Testis (tissue), 3 donors: ENCODE data around the gene RAB8A. TPM values are rescaled to one million over a fixed set of nuclear protein-coding genes. Genes with fewer than 3 reads are reported as not detected.

Source experiments
- DNase-seq: peaks from one replicate; pipeline ENCODE4 v3.0.0-alpha.2; 2019
- H3K27ac ChIP-seq, 2 donors: fragments of 200-600 bp; sonication (generic); one replicate each; pipeline ENCODE4 v1.5.1; 2019
- H3K27me3 ChIP-seq: fragments of 200-600 bp; sonication (generic); one replicate; pipeline ENCODE4 v1.5.1; 2019
- H3K36me3 ChIP-seq: fragments of 200-600 bp; sonication (generic); one replicate; pipeline ENCODE4 v1.5.1; 2017; ENCODE audit warnings: low read depth; ENCODE audit errors: missing control alignments
- H3K4me1 ChIP-seq: fragments of 200-600 bp; sonication (generic); one replicate; pipeline ENCODE4 v1.5.1; 2019
- H3K4me3 ChIP-seq, 2 donors: fragments of 200-600 bp; sonication (generic); one replicate each; pipeline ENCODE4 v1.5.1; 2017 to 2019
- H3K9me3 ChIP-seq: fragments of 200-600 bp; sonication (generic); one replicate; pipeline ENCODE4 v1.5.1; 2017
- CTCF ChIP-seq, 3 experiments: fragments of 450-650 bp in 2 of 3; fragments of 200-600 bp in 1 of 3; sonication (generic) in 1 of 3; IDR thresholded peaks; one replicate each; pipeline ENCODE4 v1.5.1; 2016 to 2019; ENCODE audit warnings: antibody characterized with exemption in 3 of 3, mild to moderate bottlenecking in 2 of 3, moderate library complexity in 1 of 3
- POLR2A ChIP-seq: fragments of 450-650 bp; IDR thresholded peaks from one replicate; pipeline ENCODE4 v1.6.1; 2017; ENCODE audit warnings: antibody characterized with exemption, mild to moderate bottlenecking, moderate library complexity
- WGBS, 2 donors: methylation state at CpG; one replicate each; pipeline ENCODE4 v1.1.5; 2018; 5-methylcytosine and 5-hydroxymethylcytosine counted together
- intact Hi-C: fragments of 100-400 bp; cut with DNase I; formaldehyde crosslinking; loops from one replicate; pipeline ENCODE4 v1.15.1; 2023; ENCODE audit warnings: low total_unique reads
- polyA plus RNA-seq: library from polyadenylated mRNA; stranded (reverse); fragments of 350-450 nt; fragmentation: Illumina TruSeq; extraction: RNeasy Lipid Tissue Mini Kit (QIAGEN cat#74804); gene quantifications from one replicate; pipeline ENCODE4 v1.2.3, GENCODE V29; 2014; ENCODE audit warnings: low read depth, low replicate concordance; ENCODE audit not compliant: insufficient read depth
- total RNA-seq, 2 donors: library from RNA; depleted of rRNA; stranded (reverse); fragments of >200 nt; gene quantifications; one replicate each; pipeline ENCODE4 v1.2.3, GENCODE V29; 2016

The RAB8A gene
- total and polyA plus RNA-seq, 3 donors from 2014 or later: 45.9 to 69.0 (median 63.3) TPM

GRCh38 chr19:16161840-16162239 is 50.2 kb downstream of the RAB8A start:
- Histone ChIP-seq H3K27me3 (no peaks in the 10 kb centered on the region), H3K4me3 (no peak overlapping the region), H3K4me1 (no peaks in the 10 kb centered on the region), H3K9me3 (no peaks in the 10 kb centered on the region), H3K36me3 (no peaks in the 10 kb centered on the region), H3K27ac (no peak overlapping the region)
- DNase-seq: no peak
- intact Hi-C loops: no loop called here
- no peak for TF ChIP-seq POLR2A
- no peak for TF ChIP-seq CTCF (IDR thresholded peaks at IDR 0.05)
- 53 to 93% methylated on average over 3 of the region's 3 CpGs for WGBS, 2 donors

GRCh38 chr19:16164222-16164890 is 52.7 kb downstream of the RAB8A start:
- DNase-seq: no peak

GRCh38 chr19:16166417-16166816 is 54.7 kb downstream of the RAB8A start:
- no peak overlapping the region for H3K4me3 ChIP-seq
- H3K4me1 ChIP-seq: no peaks in the 10 kb centered on the region
- H3K27ac ChIP-seq: no peak overlapping the region
- DNase-seq: no peak
- H3K27me3 ChIP-seq: no peaks in the 10 kb centered on the region
- intact Hi-C loops: no loop called here
- H3K36me3 ChIP-seq: no peaks in the 10 kb centered on the region
- no peaks in the 10 kb centered on the region for H3K9me3 ChIP-seq
- no peak for TF ChIP-seq CTCF (IDR thresholded peaks at IDR 0.05)
- TF ChIP-seq POLR2A: no peak
- whole genome bisulfite sequencing, 2 donors: 100% methylated on average over 1 of the region's 1 CpG

More at GRCh38 chr19:16164222-16164890, 52.7 kb downstream of the RAB8A start:
- WGBS, 2 donors: 89 to 90% methylated on average over 13 of the region's 13 CpGs
- no peaks in the 10 kb centered on the region for H3K9me3 ChIP-seq
- H3K36me3 ChIP-seq: no peaks in the 10 kb centered on the region
- intact Hi-C loops: no loop called here
- H3K27ac ChIP-seq: no peak overlapping the region
- H3K27me3 ChIP-seq: no peaks in the 10 kb centered on the region
- TF ChIP-seq POLR2A (no peak), CTCF (IDR thresholded peaks at IDR 0.05) (no peak)
- H3K4me3 ChIP-seq: no peak overlapping the region
- H3K4me1 ChIP-seq: no peaks in the 10 kb centered on the region

GRCh38 chr19:16167055-16167454 is 55.4 kb downstream of the RAB8A start:
- no peaks in the 10 kb centered on the region for H3K4me1 ChIP-seq
- no peak for DNase-seq
- H3K27ac ChIP-seq: no peak overlapping the region
- no peaks in the 10 kb centered on the region for H3K9me3 ChIP-seq
- TF ChIP-seq POLR2A: no peak
- TF ChIP-seq CTCF (IDR thresholded peaks at IDR 0.05): no peak
- H3K27me3 ChIP-seq: no peaks in the 10 kb centered on the region
- no peaks in the 10 kb centered on the region for H3K36me3 ChIP-seq
- 92 to 95% methylated on average over 5 of the region's 5 CpGs for WGBS, 2 donors
- no peak overlapping the region for H3K4me3 ChIP-seq
- intact Hi-C loops: no loop called here

GRCh38 chr19:16168465-16169081 is 56.9 kb downstream of the RAB8A start:
- no peaks in the 10 kb centered on the region for H3K36me3 ChIP-seq
- no peaks in the 10 kb centered on the region for H3K9me3 ChIP-seq
- no peaks in the 10 kb centered on the region for H3K4me1 ChIP-seq
- H3K4me3 ChIP-seq: no peak overlapping the region
- H3K27me3 ChIP-seq: no peaks in the 10 kb centered on the region
- intact Hi-C loops: no loop called here
- H3K27ac ChIP-seq: no peak overlapping the region
- 57 to 65% methylated on average over 2 of the region's 2 CpGs for WGBS, 2 donors
- TF ChIP-seq CTCF (IDR thresholded peaks at IDR 0.05): no peak
- no peak for TF ChIP-seq POLR2A
- DNase-seq: no peak
